G401 (cell line): ENCODE data around the gene GLIPR2. TPM values are rescaled to one million over a fixed set of nuclear protein-coding genes. Genes with fewer than 3 reads are reported as not detected.
"Not testable (repeated sequence)": the region's sequence is repeated elsewhere in the genome, so short reads cannot be mapped to it uniquely, and the experiment has no call there.

Source experiments
- DNase-seq: peaks from one replicate; pipeline ENCODE4 v3.0.0-alpha.2; 2015; ENCODE audit warnings: low spot score
- in situ Hi-C: cut with HindIII; loops from 2 replicates; pipeline ENCODE4 v1.10.0; 2016; ENCODE audit warnings: low sequenced_read_pairs, mixed read lengths
- total RNA-seq: library from RNA; depleted of rRNA; stranded (reverse); fragments of >200 nt; shearing (Covaris generic); gene quantifications from 2 replicates; pipeline ENCODE4 v1.2.3, GENCODE V29; 2014

Gene GLIPR2
- total RNA-seq, 1 experiment from 2014 or later, result 15.0 TPM

DNA sequence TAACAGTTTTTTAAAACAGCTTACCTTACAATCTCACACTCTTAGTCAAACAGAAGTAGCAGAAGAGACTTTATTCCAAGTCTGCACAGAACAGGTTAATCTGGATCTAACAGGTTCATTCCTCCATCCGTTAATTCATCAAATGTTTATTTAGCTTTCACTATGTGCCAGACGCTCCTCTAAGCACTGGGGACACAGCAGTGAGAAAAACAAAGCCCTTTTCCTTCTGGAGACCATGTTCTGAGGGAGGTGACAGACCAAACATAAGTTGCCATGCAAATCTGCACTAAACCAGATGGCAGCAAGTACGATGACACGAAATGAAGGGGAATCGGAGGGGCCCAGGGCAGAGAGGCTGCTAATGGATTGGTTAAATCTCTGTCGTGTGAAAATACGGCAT, 17.1 kb upstream of the GLIPR2 start:
- DNase-seq, result no peak
- in situ Hi-C loops, result no loop called here

DNA sequence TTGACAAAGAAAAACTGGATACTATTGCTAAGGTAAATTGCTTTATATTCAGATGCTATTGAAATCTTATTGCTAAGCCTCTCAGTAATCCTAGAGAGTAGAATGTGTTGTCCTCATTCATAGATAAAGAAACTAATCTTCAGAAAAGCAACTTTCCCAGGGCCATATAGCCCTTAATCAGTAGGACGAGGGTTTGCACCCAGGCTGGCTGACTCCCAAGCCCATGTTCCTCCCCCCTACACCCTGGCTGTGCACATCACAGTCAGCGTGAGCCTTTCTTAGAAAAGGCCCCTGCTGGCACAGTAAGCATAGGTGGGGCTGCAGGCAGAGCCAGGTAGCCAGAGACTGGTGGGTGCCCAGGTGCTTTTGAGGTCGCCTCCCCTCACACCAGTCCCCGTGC, 15.8 kb upstream of the GLIPR2 start:
- in situ Hi-C loops, result no loop called here
- DNase-seq, result no peak

DNA sequence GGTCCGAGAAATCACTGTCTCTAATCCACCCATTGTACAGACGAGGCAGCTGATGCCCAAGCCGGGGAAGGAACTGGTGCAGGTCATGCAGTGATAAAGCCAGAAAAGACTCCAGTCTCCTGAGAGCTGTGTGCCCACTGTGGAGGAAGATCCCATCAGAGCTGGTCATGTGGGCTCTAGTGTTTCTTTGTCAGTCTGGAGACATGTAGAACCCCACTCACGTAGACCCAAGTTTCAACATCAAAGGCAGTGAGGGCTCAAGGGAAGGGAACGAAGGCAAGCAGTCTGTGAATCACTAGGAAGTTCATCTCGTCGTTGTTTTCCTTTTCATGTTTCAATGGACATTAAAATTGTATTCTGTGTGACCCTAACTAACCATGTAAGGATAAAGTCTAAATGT, 14.6 kb upstream of the GLIPR2 start:
- in situ Hi-C loops, result no loop called here
- DNase-seq, result no peak

DNA sequence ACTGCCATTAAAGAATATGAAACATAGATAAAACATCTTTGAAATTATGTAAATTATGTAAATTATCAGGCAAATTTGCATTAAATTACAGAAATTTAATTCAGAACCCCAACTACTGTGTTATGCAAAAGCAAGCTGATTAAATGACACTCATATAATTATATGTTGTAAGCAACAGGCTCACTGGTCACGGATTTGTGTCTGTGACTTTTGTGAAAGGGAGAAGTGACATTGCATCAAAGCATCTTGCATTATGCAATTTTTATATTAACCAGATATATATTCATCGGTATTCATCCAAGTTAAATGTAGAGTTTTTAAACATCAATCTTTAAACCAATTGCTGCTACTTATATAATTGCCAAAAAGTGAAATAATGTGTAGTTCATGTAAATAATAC, 13.0 kb upstream of the GLIPR2 start:
- DNase-seq, result no peak
- in situ Hi-C loops, result no loop called here

DNA sequence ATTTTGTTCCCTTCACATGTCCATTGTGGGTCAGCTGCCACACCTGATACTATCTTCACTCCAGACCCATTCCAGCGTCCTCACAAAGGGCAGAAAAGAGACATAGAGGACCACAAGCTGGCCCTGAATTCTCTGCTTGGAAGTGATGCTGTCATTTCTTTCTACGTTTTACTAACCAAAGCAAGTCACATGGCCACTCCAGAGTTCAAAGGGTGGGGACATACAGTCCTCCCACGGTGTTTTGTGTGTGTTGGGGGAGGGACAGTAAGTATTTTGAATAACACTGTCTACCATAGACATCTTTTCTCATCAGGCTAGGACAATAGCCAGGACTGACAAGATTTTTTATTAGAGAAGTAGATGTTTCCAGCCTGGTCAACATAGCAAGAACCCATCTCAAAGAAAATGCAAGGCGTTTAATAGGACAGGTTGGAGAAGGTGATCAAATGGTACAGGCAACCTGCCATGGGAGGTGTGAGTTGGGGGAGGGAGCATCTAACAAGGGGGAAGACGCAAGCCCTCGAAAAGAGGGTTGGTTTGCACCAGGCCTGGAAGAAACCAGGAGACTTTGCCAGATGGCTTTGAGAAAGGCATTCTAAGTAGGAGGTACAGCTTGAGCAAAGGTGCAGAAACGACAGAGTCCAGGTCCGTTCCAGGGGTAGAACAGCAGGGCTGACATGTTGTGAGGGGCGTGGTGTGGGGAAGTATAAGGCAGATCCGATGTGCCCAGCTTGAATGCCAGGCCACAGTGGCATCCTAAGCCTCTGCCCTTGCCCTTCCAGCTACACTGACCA, 11.3 kb upstream of the GLIPR2 start:
- DNase-seq, result no peak

DNA sequence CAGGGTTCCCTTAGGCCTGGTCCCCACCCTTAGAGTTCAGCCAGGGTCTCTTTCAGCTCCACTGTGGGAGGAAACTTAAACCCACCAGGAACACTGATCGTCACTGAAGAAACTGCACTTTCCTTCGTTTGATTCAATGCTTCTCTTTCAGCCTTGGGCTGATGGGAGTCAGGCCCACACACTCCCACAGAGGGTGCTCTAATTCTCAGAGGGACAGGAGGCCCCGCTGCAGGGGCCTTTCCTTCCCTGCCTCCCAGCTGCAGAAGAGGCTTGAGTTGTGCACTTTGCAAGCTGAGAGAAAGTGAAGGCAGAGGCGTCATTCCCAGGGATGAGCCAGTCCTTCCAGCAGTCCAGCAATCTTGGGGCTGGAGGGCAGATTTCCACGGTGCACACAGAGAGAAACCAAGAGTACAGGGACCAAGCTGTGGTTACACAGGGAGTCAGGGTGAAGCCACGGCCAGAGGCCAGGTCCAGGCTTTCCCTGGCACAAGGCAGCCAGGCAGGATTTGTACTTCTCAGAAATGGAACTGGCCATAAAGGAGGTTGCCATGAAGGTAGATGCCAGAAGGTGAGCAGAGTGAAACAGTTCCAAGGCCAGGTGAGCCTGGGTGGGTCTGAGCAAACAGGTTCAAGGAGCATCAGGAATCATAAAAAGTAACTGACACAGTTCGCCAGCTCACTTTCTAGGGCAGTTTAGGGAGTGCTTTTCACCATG, 10.4 kb upstream of the GLIPR2 start:
- no peak for DNase-seq
- in situ Hi-C loops, result no loop called here

More for the DNA sequence above, 11.3 kb upstream of the GLIPR2 start:
- in situ Hi-C loops, result no loop called here

DNA sequence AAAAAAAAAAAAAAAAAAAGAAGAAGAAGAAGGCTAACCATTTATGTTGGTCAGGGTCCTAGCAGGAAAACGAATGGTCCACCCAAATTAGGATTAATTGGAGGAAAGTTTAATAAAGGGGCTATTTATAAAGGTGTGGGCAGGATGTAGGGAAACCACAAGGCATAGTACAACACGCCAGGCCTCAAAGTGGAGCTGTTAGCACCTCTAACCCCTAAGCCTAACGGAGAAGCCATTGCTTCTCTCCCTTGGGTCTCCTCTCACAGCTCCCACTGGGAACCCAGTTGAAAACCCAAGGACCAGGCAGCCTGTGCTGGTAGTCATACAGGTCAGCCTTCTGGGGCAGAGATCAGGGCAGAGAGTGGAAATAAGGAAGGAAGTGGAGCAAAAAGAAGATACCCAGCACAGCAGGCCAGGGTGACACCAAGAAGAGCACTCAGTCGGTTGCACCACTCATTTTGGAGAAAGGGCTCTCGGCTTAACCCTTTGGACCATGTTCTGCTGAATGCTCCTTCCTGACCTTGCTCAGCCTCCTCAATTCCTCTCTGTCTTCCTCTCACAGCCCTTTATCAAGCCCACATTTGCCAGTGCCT, 8.8 kb upstream of the GLIPR2 start:
- in situ Hi-C loops, result no loop called here

DNA sequence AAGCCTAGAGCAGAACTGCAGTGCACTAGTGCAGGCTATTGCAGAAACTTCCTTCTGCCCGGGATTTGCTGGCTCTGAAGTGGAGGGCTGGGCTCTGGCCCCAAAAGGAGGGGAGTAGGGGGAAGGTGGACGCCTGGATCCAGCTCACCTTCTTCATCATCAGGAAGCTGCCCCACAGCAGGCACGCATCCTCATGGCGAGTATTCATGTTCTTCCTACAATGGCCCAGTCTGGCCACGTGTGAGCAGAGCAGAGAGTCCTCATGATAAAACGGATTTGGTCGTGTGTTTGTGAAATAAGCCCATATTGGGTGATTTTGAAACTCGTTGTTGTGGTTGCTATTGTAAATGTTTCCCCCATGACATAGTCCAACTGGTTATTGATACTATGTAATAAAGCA, 8.2 kb upstream of the GLIPR2 start:
- no peak for DNase-seq
- in situ Hi-C loops, result no loop called here

More for the DNA sequence above, 8.8 kb upstream of the GLIPR2 start:
- DNase-seq, result no peak

DNA sequence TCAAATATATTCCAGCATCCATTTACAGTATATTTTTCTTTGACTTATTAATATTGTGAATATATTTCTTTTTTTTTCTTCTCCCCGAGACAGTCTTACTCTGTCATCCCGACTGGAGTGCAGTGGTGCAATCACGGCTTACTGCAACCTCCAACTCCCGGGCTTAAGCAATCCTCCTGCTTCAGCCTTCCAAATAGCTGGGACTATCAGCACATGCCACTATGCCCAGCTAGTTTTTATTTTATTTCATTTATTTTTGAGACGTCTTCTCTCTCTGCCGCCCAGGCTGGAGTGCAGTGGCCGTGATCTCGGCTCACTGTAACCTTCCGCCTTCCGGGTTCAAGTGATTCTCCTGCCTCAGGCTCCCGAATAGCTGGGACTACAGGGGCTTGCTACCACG, 7.4 kb upstream of the GLIPR2 start:
- DNase-seq, result no peak
- in situ Hi-C loops, result no loop called here

DNA sequence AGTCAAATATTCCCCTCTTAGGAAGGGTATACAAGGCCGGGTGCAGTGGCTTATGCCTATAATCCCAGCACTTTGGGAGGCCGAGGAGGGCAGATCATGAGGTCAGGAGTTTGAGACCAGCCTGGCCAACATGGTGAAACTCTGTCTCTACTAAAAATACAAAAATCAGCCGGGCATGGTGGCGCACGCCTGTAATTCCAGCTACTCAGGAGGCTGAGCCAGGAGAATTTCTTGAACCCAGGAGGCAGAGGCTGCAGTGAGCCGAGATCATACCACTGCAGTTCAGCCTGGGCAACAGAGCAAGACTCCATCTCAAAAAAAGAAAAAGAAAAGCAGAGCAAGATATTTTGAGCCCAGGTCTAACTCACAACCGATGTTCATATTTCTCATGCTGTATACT, 4.9 kb upstream of the GLIPR2 start:
- DNase-seq, in situ Hi-C loops: not testable (repeated sequence)

DNA sequence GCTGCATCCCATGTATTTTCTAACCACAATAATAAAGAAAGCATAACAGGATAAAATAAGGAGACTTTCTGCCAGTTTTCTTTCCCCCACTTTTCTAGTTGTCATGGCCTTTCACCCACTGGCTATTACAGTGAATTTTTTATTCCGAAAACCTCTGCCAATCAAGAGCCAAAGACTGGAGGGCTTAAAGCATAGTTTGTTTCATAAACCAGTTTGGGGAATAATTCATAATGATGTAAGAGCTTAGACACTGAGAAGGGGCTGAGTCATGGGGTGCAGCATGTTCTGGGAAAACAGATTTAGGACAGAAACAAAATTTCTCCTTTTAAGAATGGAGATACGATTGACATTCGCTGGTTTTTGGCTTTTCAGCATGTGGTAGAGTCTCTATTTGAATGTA, 4.4 kb upstream of the GLIPR2 start:
- no peak for DNase-seq
- in situ Hi-C loops, result no loop called here

DNA sequence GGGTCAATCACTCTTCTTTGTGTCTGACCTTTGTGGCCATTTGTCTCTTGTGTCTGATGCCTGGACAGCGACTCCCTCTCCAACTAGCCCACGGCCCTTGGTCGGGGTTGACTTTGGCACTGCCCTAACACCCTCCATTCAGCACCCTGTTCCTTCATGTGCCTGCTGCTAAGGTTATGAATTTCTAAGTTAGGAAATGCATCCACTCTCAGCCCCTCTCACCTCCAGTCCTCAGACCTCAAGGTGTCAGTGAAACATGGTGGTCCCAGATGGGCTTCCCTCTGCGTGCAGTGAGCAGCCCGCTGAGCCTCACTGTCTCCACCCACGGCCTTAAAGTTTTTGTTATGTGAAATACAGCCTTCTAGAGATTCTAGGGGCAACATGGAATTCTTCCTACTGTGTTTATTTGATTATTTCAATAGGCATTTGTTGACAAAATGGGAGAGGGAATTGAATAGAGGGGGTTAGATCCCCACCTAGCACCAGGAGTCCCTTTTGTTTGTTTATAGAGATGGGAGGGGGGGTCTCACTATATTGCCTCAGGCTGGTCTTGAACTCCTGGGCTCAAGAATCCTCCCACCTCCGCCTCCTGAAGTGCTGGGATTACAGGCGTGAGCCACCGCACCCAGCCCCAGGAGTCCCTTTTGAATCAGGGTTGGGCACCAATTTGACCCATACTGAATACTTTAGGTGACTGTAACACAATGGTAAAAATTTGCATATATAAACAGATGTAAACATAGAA, 1.6 kb upstream of the GLIPR2 start:
- no peak for DNase-seq
- in situ Hi-C loops, result no loop called here

DNA sequence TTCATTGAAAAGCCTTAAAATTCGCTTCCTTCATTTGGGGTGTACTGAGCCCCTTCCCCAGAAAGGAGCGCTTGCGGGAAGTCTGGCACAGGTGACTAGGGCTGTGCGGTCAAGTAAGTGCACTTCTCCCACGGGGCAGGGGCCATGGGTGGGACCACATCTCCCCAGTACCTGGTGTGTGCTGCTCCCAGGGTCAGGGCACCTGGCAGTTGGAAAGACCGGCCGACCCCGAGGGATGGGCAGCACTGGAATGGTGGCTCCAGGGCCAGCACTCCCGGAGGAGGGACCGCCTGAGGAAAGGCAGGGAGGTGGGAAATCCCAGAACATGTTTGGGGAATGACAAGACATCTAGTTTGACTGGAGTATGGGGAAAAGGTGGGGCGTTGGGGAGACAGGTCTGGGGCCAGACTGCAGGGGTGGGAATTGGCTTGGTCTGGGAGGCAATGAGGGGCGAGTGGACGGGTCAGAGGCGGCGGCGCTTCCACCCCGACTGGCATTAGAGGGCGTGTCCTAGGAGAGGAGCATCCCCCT, 727 bp upstream of the GLIPR2 start:
- in situ Hi-C loops, result no loop called here
- DNase-seq, result peak; percentile 42

DNA sequence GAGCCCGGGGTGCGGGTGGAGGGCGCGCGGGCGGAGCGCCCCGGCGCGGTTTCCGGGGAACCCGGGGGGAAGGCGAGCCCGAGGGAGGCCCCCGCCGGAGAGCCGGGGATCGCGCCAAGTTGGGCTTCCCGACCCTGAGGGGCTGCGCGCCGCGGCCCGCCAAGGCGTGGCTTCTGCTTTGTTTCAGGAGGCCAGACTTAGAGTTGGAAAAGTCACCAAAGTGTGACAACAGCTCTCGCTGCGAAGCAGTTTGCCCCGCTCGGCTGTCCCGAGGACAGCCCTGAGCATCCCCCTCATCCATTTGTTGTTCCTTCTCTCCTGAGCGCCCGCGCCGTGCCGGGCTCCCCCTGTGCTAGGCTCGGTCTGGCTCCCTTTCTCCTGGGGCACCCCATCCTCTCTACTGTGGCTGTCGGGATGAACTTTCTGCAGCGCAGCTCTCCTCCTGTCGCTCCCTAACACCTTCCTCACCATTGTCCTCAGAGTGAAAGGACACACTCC, 410 bp downstream of the GLIPR2 start:
- peak; percentile 37 for DNase-seq
- in situ Hi-C loops, result no loop called here

DNA sequence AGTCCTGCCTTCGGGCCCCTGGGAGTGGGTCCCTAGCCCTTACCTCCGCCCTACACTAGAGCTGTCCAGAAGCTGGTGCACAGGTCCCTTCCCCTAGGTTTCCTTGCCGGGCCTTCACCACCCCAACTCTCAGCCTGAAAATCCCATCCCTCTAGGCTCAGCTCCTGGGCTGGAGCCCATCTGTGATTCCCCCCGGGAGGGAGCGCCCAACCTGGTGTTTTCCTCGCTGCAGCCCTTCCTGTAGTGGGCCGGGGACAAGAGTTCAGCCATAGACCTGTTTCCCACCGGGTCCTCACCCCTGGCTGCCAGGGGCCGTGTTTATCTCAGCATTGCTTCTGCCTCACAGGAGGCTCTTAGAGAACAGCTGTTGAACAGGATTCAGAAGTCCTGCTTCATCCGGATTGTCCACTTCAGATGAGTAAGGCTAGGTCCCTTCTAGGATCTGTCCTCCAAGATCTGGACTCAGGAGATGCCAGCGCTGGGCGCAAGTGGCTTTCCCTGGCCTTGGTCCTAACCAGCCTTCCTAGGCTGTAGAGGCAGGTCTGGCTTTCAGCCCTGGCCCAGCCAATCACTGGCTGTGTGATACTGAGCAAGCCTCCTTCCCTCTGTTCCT, 965 bp downstream of the GLIPR2 start:
- DNase-seq, result peak; percentile 85
- in situ Hi-C loops, result no loop called here

DNA sequence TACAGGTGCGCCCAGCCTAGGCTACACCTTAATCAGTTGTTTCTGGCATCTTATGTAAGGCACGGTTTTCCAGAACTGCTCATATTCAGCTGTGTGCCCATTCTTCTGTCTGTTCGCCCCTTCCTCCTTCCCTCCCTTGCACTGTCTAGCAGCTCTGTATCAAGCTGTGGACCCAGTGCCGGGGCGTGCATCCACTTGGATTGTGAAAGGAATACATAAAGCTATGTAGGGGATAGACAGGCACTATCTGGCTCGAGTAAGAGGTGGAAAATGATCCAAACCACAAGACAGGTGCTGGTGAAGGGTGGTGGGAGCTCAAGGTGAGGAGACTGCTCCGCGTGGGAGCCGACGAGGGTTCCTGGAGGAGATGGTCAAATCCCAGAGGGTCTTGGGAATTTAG, 2.0 kb downstream of the GLIPR2 start:
- in situ Hi-C loops, result no loop called here
- no peak for DNase-seq

DNA sequence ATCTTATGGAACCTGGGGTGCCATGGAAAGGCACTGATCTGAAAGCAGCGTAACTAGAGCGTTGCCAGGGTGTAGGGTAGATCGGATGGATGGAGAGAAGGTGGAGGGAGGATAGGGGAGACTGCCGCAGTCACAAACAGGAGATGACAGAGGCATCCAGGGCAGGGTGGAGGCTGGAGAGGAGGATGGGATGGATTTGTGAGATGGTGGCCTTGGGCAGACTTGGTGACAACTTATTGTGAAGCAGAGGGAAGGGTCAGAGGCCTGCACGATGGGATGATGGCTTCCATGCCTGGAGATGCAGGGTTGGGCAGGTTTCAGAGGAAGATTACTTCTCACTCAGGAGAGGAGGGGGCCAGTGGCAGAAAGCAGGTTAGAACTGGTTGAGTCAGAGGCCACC, 2.4 kb downstream of the GLIPR2 start:
- in situ Hi-C loops, result no loop called here
- no peak for DNase-seq

DNA sequence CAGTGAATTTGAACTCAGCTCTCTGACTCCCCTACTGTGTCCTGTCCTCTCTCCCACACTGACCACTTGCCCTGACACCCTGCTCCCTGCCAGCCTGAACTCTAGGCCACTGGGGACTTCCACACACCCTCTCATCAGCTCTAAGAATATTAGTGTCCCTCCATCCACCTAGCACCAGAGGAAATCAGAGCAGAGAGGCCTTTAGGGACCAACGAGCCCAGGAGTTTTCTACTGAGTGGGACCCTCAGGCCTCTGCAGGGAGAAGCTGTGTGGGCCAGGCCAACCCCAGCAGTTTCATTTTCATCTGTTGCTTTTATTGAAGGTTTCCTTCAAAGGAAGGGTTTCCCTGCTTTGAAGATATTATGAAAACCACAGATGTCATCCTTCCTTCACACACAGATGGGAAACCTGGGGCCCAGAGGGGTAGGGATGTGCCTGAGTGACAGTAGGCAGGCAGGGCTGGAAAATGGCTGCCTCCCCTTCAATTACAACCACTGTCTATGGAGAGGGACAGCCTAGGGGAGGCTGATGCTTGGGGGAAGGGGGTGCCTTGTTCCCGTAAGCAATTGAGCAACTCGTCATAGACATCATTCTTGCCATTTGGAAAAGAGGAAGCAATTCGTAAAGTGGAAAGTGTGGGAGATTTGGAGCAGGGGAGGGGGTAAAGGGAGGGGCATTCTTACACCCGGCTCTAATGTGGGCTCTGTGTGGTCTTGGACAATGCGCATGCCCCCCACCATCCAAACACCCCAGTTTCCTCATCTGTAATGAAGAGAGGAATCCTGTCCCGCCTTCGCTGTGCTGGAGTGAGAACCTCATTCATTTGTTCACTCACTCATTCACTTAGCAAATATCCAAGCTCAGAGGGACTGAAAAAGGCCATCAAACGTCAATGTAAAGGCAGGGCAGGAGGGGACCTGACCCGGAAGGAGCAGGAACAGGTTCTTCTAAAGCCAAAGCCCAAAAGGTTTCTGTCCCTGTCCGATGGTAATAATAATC, 3.9 kb downstream of the GLIPR2 start:
- in situ Hi-C loops, result no loop called here

More for the DNA sequence above, 3.9 kb downstream of the GLIPR2 start:
- no peak for DNase-seq
